Renal cortex interstitium (tissue), 11 donors: ENCODE results near the gene P2RY6. TPM values are rescaled to one million over a fixed set of nuclear protein-coding genes. Genes with fewer than 3 reads are reported as not detected.

ENCODE experiments used
- DNase-seq, 11 donors: peaks; one replicate each; pipeline ENCODE4 v3.0.0-alpha.2; 2013; ENCODE audit warnings: low read depth in 9 of 11, low spot score in 4 of 11; ENCODE audit errors: extremely low read depth in 1 of 11
- polyA plus RNA-seq, 3 donors: library from polyadenylated mRNA; unstranded; fragments of 120-200 nt; gene quantifications; one replicate each; pipeline ENCODE4 v1.2.1, GENCODE V29; 2013; ENCODE audit not compliant: insufficient read length in 3 of 3

The P2RY6 gene
- polyA plus RNA-seq, 3 donors: 1.0 to 1.9 (median 1.6) TPM

DNA sequence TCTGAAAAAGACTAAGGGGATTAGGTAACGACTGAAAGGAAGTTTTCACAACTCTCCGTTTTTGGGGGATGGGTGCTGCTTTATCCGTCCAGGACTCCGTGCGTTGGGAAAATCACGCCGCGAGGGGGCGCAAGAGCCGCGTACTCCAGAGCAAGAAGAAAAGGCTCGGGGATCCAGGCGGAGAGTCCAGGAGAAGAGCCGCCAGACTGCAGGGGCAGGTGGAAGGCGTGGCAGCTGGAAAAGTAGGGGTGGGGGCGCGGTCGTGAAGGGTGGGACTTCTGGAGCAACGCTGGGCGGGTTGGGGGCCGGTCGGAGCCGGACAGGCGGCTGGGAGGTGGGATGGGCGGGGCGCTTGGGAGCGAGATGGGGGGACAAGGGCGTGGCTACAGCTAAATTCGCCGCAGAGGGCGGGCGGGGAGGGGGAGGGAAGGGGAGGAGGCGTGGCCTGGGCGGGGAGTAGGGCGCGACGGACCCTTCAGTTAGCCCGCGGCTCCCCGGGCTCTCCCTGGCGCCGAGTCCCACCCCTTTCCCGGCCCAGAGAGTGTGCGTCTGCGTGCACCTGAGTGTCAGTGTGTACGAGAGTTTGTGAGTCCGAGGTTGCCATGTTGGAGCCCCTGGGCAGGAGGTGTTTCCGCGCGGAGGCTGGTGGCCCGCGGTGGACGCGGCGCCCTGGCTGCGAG is 35.3 kb downstream of the P2RY6 start:
- peak; percentile 93 to 98 (median 97) for DNase-seq

DNA sequence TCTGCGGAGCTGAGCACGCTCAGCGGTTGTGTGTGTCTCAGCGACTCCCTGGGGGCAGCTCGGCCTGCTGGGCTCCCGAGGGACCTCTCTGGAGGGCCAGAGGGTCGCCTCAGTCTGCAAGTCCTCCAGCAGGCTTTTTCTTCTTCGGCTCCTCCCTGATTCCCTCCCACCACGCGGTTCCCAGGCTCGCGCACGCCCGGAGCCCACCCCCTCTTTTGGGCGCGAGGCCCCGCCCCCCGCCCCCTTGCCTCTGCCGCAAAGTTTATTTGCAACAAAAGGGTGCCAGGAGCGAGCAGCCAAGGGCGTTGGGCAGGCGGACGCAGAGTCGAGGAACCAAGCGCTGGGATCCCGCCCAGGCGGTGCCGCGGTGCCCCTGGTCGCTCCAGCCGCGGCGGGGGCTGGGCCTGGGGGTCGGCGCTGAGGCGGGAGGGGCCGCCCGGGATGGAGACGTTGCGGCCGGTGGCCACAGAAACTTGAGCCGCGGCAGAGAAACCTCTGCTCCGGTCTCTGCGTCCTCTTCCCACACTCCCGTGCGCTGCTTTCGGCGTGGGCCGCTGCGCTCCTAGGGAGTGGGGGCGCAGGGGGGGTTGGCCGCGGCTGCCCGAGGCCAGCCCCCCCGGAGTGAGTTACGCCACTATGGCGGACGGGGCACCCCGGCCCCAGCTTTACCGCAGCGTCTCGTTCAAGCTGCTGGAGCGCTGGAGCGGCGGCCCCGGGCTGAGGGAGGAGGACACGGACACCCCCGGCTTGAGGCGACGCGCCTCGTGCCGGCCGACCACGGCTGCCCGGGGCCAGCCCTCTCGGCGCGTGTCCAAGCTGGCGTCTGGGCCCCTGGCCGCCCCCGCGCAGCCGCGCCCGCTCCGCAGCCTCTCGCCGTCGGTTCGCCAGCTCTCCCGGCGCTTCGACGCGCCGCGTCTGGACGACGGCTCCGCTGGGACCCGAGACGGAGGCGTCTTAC is 36.1 kb downstream of the P2RY6 start, which contains the start of gene ARHGEF17:
TSS of gene ARHGEF17 (plus strand) at position 274 of the 958 bp plus-strand sequence. CDS start at position 637, 363 bp downstream.
- peak in 8 of 11 donors; percentile 82 to 88 (median 86) for DNase-seq

DNA sequence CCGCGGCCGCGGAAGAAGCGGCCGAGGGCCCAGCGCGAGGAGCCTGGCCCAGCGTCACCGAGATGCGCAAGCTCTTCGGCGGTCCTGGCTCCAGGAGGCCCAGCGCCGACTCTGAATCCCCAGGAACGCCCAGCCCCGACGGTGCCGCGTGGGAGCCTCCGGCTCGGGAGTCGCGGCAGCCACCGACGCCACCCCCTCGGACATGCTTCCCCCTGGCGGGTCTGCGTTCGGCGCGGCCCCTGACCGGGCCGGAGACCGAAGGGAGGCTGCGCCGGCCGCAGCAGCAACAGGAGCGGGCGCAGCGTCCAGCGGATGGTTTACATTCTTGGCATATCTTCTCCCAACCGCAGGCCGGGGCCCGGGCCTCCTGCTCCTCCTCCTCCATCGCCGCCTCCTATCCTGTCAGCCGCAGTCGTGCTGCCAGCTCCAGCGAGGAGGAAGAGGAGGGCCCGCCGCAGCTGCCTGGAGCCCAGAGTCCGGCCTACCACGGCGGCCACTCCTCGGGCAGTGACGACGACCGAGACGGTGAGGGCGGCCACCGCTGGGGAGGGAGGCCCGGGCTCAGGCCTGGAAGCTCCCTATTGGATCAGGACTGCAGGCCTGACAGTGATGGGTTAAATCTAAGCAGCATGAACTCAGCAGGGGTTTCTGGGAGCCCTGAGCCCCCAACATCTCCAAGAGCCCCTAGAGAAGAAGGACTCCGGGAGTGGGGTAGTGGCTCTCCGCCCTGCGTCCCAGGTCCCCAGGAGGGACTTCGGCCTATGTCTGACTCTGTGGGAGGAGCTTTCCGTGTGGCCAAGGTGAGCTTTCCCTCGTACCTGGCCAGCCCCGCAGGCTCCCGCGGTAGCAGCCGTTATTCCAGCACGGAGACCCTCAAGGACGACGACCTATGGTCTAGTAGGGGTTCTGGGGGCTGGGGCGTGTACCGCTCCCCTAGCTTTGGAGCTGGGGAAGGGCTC is 37.1 kb downstream of the P2RY6 start:
- peak in 4 of 11 donors; percentile 70 to 85 (median 74) for DNase-seq

DNA sequence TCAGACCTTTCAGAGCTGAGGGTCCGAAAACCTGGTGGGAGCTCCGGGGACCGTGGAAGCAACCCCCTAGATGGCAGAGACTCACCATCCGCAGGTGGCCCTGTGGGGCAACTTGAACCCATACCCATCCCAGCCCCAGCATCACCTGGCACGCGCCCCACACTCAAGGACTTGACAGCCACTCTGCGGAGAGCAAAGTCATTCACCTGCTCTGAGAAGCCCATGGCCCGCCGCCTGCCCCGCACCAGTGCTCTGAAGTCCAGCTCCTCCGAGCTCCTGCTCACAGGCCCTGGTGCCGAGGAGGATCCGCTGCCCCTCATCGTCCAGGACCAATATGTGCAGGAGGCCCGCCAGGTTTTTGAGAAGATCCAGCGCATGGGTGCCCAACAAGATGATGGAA is 37.9 kb downstream of the P2RY6 start:
- no peak for DNase-seq

DNA sequence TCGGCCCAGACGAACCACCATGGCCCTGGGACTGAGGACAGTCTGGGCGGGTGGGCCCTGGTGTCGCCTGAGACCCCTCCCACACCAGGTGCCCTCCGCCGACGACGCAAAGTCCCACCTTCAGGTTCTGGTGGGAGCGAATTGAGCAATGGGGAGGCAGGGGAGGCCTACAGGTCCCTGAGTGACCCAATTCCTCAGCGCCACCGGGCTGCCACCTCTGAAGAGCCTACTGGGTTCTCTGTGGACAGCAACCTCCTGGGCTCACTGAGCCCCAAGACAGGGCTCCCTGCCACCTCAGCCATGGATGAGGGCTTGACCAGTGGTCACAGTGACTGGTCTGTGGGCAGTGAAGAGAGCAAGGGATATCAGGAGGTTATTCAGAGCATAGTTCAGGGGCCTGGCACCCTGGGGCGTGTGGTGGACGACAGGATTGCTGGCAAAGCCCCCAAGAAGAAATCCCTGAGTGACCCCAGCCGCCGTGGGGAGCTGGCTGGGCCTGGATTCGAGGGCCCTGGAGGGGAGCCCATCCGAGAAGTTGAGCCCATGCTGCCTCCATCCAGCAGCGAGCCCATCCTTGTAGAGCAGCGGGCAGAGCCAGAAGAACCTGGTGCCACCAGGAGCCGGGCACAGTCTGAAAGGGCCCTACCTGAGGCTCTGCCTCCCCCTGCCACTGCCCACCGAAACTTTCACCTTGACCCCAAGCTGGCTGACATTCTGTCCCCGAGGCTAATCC is 38.7 kb downstream of the P2RY6 start:
- DNase-seq: no peak

DNA sequence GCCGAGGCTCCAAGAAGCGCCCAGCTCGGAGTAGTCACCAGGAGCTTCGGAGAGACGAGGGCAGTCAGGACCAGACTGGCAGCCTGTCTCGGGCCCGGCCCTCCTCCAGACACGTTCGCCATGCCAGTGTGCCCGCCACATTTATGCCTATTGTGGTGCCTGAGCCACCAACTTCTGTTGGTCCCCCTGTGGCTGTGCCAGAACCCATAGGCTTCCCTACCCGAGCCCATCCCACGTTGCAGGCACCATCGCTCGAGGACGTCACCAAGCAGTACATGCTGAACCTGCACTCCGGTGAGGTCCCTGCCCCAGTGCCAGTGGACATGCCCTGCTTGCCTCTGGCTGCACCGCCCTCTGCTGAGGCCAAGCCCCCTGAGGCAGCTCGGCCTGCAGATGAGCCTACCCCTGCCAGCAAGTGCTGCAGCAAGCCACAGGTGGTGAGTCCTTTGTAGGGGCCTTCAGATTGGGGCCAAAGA is 39.3 kb downstream of the P2RY6 start:
- DNase-seq: no peak

DNA sequence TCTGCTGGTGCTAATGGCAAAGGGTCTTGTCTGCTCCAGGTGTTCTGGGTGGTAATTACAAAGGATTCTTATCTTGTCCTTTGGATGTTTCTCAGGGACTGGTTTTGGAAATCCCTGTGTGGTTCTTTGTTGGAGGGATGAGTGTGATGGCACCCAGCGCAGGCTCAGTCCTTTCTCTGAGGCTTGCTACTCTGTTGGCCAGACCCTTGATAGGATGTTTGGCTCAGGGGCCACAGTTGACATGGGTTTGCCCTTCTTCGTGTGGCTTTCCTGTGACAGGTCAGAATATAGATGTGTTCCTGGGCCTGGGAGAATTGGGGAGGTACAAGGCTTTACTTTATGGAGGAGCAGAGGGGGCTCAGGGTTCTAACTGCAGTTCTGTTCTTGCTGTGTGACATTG is 39.9 kb downstream of the P2RY6 start:
- DNase-seq: no peak

DNA sequence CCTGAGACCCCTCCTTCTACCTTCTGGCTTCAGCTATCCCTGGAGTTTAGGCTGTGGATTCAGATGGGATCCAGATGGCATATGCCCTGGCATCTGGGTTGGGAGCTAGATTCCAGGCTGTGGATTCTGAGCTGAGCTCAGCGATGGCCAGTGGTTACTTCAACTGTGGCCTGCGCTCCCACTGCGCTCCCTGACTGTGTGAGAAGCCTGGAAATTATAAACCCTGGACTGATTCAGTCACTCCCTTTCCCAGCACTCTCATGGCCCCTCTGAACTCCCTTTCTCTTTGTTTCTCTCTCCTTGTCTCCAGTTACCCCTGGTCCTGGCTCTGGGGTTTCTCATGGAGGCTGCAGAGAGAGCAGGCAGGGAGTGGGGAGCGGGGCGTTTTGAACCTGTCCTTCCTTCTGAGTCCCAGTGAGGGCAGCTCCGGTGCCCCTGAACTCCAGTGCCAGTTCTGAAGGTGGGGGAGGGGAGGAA is 40.8 kb downstream of the P2RY6 start:
- DNase-seq: peak in 1 of 11 donors; percentile 38

DNA sequence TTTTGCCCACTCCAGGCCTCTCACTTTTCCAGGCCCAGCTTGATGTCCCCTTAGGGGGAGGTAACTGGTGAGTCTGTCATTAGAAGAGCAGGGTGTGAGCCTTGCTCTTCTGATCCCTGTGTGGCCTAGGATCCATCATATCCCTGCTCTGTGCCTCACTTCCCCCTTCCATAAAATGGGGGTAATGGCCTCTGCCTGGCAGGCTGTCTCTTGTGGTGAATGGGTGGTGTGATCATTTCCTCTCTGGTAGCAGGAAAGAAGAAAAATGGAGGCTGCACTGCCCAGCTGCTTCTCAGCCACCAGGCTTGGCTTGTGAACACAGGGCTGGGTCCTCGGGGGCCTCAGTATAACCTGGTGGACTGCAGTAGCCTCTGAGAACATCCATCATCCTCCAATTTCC is 41.5 kb downstream of the P2RY6 start:
- no peak for DNase-seq

DNA sequence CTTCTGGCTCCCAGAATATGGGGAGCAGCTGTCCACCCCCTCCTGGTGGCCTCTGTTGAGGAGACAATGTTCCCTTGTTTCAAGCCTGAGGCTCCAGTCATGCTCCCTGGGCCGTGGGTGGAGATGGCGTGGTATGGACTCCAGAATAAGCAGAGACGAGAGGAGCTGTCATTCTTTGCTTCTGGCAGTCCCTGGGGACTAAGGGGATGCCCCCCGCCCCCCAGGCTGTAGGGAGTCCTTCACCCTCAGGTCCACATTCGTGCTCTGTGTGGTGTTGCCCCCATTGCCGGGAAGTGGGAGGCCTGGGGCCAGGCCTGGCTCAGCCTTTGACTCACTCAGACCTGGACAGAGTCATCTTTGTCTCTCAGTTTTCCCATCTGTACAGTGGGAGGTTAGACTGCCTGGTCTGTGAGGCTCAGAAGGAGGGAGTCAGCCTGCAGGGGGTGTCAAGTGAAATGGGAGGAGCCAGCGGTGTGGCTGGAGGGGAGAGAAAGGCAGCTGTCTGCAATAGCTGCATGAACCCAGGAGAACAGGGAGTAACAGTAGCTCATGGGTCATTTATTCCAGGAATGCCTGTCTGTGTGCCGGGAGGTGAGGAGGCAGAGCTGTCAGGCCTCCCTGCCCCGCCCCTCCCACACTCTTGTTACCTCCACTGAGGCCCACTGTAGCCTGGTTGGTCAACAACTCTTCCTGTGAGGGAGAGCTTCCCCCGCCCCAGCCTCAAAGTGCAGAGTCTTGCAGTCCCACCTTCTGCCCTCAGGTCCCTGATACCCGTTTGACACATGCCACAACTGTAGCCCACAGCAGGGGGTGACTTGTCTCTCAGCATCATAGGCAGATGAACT is 42.2 kb downstream of the P2RY6 start:
- peak in 6 of 11 donors; percentile 76 to 87 (median 85) for DNase-seq

DNA sequence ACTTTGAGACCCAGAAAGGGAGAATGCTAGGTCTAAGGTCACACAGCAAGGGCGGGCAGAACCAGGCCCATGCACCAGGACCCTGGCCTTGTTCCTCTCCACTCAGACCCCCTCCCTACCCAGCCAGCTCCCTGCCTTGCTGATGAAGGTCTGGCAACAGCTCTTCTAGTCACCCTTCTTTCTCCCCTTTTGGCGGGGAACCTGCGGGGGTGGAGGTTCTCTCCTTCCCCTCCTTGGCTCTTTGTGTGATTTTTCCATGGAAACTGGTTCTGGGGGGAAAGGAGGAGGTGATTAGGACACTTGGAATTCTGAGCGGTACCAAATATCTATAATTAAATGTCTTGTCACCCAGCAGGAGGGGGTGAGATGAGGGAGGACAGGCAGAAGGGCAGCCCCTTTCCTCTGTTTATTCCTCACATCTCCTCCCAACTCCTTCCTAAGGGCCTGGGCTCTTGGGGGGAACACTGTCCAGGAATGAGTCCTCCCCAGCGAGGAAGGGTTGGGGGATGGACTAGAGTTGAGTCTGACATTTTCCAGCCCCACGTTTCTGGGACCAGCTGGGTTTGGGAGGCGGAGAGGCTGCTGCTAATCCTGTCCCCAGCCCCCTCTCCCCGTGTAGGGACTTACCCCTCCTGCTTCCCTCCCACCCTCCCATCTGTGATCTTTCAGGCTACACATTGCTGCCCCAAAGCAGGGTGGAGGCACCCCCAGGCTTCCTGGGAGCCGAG is 43.3 kb downstream of the P2RY6 start:
- DNase-seq: no peak

DNA sequence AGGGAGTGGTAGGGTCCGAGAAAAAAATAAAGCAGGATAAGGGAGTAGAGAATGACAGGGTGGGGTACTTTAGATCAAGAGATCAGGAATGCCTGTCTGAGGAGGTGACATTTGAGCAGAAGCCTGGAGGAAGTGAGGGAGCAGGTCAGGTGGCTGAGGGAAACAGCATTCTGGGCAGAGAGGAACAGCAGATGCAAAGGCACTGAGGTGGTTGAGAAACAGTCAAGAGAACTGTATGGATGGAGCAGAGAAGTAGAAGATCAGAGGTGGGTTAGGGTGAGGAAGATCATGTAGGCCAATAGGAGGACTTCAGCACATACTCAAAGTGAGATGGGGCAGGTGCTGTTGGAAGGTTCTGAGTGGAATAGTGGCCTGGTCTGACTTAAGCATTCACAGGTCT is 44.3 kb downstream of the P2RY6 start:
- DNase-seq: no peak

DNA sequence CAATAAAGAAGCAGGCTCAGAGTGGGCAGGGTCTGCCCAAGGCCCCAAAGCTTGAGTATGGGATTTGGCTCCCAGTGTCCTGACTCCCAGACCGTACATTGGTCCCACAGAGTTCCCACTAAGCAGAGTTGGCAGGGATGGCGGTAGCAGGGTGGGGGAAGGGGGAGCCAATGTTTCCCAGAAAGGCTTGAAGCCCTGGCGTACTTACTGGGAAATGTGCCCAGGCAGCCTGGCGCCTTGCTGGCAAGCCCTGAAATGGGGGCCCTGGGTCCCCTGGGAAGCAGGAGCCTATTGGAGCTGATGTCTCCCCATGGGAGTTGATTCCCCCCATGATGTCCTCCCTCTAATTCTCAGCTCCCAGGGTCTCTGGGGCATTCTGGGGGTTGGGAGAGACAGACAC is 45.2 kb downstream of the P2RY6 start:
- no peak for DNase-seq

DNA sequence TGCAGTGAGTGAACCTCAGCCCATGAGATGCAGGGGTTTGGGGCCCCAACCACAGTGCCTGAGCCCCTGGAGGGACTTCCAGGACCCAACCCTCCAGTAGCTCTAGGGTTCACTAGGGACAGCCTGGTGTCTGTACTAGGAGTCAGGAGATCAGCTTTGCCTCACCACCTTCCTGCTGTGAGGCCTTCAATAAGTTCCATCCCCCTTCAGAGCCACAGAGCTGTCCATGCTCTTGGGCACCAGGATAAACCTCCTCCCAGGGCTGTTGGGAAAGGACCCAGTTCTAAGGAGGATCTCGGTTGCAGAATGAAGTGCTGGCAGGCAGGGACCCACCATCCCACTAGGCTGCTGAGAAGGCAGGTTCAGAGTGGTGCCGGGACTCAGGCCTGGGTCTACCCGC is 45.7 kb downstream of the P2RY6 start:
- DNase-seq: no peak

DNA sequence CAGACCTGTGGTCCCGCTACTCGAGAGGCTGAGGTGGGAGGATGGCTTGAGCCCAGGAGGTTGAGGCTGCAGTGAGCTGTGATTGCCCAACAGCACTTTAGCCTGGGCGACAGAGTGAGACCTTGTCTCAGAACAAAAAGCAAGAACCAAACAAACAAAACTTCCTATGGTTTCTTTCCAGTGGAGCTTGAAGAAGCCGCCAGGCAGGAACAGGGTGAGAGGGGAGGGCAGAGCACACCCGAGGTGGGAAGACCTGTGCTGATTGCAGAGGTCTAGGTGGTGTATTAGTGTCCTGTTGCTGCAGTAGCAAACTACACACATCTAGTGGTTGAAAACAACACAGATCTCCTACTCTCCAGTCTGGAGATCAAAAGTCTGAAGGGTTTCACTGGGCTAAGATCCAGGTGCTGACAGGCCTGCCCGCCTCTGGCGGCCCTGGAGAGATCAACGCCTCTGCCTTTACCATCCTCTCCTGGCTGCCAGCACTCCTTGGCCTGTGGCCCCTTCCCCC is 46.4 kb downstream of the P2RY6 start:
- no peak for DNase-seq
